Tibial nerve (tissue), 3 donors: Measurements from ENCODE around the gene MYH11.

ENCODE experiments used
- CTCF ChIP-seq, 5 experiments: fragments of 200-600 bp in 3 of 5; fragments of 450-650 bp in 2 of 5; sonication (generic) in 3 of 5; IDR thresholded peaks; one replicate each; pipeline ENCODE4 v1.5.1; 2016 to 2019; ENCODE audit warnings: antibody characterized with exemption in 5 of 5, mild to moderate bottlenecking in 3 of 5, moderate library complexity in 2 of 5
- POLR2A ChIP-seq, 2 donors: fragments of 450-650 bp; IDR thresholded peaks; one replicate each; pipeline ENCODE4 v1.6.1; 2017; ENCODE audit warnings: antibody characterized with exemption in 2 of 2, mild to moderate bottlenecking in 2 of 2, moderate library complexity in 2 of 2

DNA sequence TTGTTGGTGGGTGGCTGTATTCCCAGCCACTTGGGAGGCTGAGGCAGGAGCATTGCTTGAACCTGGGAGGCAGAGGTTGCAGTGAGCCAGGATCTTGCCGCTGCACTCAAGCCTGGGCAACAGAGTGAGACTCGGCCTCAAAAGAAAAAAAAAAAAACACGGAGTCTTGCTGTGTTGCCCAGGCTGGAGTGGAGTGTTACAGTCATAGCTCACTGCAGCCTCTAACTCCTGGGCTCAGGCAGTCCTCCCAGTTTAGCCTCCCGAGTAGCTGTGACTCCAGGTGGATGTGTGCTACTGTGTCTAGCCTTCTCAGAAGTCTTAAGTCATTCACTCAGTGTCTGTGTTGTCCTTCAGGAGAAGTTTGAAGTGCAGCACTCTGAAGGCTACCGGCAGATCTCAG, 179.4 kb downstream of the MYH11 start:
- TF ChIP-seq CTCF (IDR thresholded peaks at IDR 0.05) (no peak), POLR2A (IDR thresholded peaks at IDR 0.05) (no peak)
